ENCODE results near the gene UNC13A.

Gene UNC13A

DNA sequence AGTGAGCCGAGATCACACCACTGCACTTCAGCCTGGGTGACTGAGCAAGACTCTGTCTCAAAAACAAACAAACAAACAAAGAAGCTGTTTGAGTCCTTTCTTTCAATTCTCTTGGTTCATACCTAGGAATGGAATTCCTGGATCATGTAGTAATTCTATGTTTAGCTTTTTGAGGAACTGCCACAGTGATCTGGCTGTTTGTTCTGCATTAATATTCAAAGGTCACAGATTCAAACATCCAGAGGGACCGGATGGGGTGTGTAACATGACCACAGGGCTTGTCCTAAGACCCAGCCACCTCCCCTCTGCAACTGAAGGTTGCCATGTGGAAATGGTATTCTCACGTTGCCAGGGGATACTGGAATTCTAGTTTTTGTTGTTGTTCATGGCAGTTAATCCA lies 122.5 kb downstream of the UNC13A start:
- no peak for DNase-seq (ENCODE audit: low read depth, low spot score)
- H3K27me3 ChIP-seq (ENCODE audit: insufficient read depth, insufficient read length): no peaks in the 10 kb centered on the region
- H3K4me3 ChIP-seq (ENCODE audit: insufficient read length, low read depth): no peak overlapping the region
- no peak overlapping the region for H3K9ac ChIP-seq (ENCODE audit: insufficient read length, low read depth)
- H3K9me3 ChIP-seq (ENCODE audit: insufficient read depth, low read length): no peaks in the 10 kb centered on the region
- TF ChIP-seq SUZ12 (IDR thresholded peaks at IDR 0.05; ENCODE audit: extremely low read depth, insufficient read depth, insufficient read length) (no peak), ZNF274 (IDR thresholded peaks at IDR 0.05; ENCODE audit: low read depth, low read length) (no peak), YY1 (IDR thresholded peaks at IDR 0.05; ENCODE audit: insufficient read depth, insufficient read length) (no peak)
- H3K36me3 ChIP-seq (ENCODE audit: insufficient read depth, insufficient read length, low read length): peaks cover 82% of the 10 kb centered on the region
- no peaks in the 10 kb centered on the region for H3K4me1 ChIP-seq (ENCODE audit: insufficient read depth, insufficient read length)

DNA sequence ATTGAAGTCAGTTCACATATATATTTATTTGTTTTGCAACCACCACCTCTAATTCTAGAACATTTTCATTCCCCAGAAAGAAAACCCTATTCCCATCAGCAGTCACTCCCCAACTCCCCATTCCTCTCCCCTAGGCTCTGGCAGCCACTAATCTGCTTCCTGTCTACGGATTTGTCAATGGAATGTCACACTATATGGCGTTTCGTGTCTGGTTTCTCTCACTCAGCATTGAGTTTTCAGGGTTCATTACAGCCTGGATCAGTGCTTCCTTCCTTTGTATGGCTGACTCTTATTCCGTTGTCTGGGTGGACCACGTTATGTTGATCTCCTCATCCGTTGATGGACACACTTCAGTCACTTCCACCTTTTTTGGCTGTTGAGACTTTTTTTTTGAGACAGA lies 123.4 kb downstream of the UNC13A start:
- no peak overlapping the region for H3K9ac ChIP-seq (ENCODE audit: insufficient read length, low read depth)
- DNase-seq (ENCODE audit: low read depth, low spot score): no peak
- no peaks in the 10 kb centered on the region for H3K27me3 ChIP-seq (ENCODE audit: insufficient read depth, insufficient read length)
- no peaks in the 10 kb centered on the region for H3K9me3 ChIP-seq (ENCODE audit: insufficient read depth, low read length)
- H3K4me1 ChIP-seq (ENCODE audit: insufficient read depth, insufficient read length): peaks cover 3% of the 10 kb centered on the region
- TF ChIP-seq SUZ12 (IDR thresholded peaks at IDR 0.05; ENCODE audit: extremely low read depth, insufficient read depth, insufficient read length) (no peak), ZNF274 (IDR thresholded peaks at IDR 0.05; ENCODE audit: low read depth, low read length) (no peak), YY1 (IDR thresholded peaks at IDR 0.05; ENCODE audit: insufficient read depth, insufficient read length) (no peak)
- no peak overlapping the region for H3K4me3 ChIP-seq (ENCODE audit: insufficient read length, low read depth)
- peaks cover 84% of the 10 kb centered on the region for H3K36me3 ChIP-seq (ENCODE audit: insufficient read depth, insufficient read length, low read length)

- no peaks in the 10 kb centered on the region for H3K27me3 ChIP-seq (ENCODE audit: insufficient read depth, insufficient read length)
- no peak for DNase-seq (ENCODE audit: low read depth, low spot score)
- no peak overlapping the region for H3K9ac ChIP-seq (ENCODE audit: insufficient read length, low read depth)
- no peaks in the 10 kb centered on the region for H3K9me3 ChIP-seq (ENCODE audit: insufficient read depth, low read length)
- no peak overlapping the region for H3K4me3 ChIP-seq (ENCODE audit: insufficient read length, low read depth)
- peaks cover 10% of the 10 kb centered on the region for H3K4me1 ChIP-seq (ENCODE audit: insufficient read depth, insufficient read length)
- TF ChIP-seq YY1 (IDR thresholded peaks at IDR 0.05; ENCODE audit: insufficient read depth, insufficient read length): no peak
- TF ChIP-seq ZNF274 (IDR thresholded peaks at IDR 0.05; ENCODE audit: low read depth, low read length): no peak
- peaks cover 79% of the 10 kb centered on the region for H3K36me3 ChIP-seq (ENCODE audit: insufficient read depth, insufficient read length, low read length)
Observed at GRCh38 chr19:17562561-17562960, 125.6 kb downstream of the UNC13A start.

GRCh38 chr19:17562097-17562496 lies 126.1 kb downstream of the UNC13A start:
- peaks cover 10% of the 10 kb centered on the region for H3K4me1 ChIP-seq (ENCODE audit: insufficient read depth, insufficient read length)
- DNase-seq (ENCODE audit: low read depth, low spot score): no peak
- TF ChIP-seq YY1 (IDR thresholded peaks at IDR 0.05; ENCODE audit: insufficient read depth, insufficient read length): no peak
- TF ChIP-seq SUZ12 (IDR thresholded peaks at IDR 0.05; ENCODE audit: extremely low read depth, insufficient read depth, insufficient read length): no peak
- TF ChIP-seq ZNF274 (IDR thresholded peaks at IDR 0.05; ENCODE audit: low read depth, low read length): no peak
- peaks cover 77% of the 10 kb centered on the region for H3K36me3 ChIP-seq (ENCODE audit: insufficient read depth, insufficient read length, low read length)
- no peaks in the 10 kb centered on the region for H3K27me3 ChIP-seq (ENCODE audit: insufficient read depth, insufficient read length)
- H3K4me3 ChIP-seq (ENCODE audit: insufficient read length, low read depth): no peak overlapping the region
- H3K9ac ChIP-seq (ENCODE audit: insufficient read length, low read depth): no peak overlapping the region
- no peaks in the 10 kb centered on the region for H3K9me3 ChIP-seq (ENCODE audit: insufficient read depth, low read length)

DNA sequence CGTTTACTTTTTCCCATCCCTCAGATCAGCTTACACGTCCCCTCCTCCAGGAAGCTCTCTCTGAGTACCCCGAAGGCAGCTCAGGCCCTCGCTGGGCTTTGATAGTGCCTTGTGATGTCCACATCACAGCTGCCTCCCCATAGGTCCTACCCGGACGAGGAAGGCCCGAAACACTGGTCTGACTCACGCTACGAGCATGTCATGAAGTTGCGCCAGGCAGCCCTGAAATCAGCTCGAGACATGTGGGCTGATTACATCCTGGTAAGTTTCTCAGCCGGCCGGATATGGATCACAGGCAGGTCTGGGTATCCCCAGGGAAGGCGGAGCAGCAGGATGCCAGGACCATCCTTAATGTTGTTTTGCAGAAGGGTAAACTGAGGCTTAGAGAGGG lies 128.0 kb downstream of the UNC13A start:
- Histone ChIP-seq H3K4me3 (ENCODE audit: insufficient read length, low read depth) (no peak overlapping the region), H3K9me3 (ENCODE audit: insufficient read depth, low read length) (no peaks in the 10 kb centered on the region), H3K36me3 (ENCODE audit: insufficient read depth, insufficient read length, low read length) (peaks cover 63% of the 10 kb centered on the region), H3K9ac (ENCODE audit: insufficient read length, low read depth) (no peak overlapping the region), H3K4me1 (ENCODE audit: insufficient read depth, insufficient read length) (peaks cover 10% of the 10 kb centered on the region), H3K27me3 (ENCODE audit: insufficient read depth, insufficient read length) (no peaks in the 10 kb centered on the region)
- DNase-seq (ENCODE audit: low read depth, low spot score): no peak
- TF ChIP-seq SUZ12 (IDR thresholded peaks at IDR 0.05; ENCODE audit: extremely low read depth, insufficient read depth, insufficient read length): no peak
- no peak for TF ChIP-seq YY1 (IDR thresholded peaks at IDR 0.05; ENCODE audit: insufficient read depth, insufficient read length)
- TF ChIP-seq ZNF274 (IDR thresholded peaks at IDR 0.05; ENCODE audit: low read depth, low read length): no peak

GRCh38 chr19:17557466-17557865 lies 130.7 kb downstream of the UNC13A start:
- Histone ChIP-seq H3K9ac (ENCODE audit: insufficient read length, low read depth) (no peak overlapping the region), H3K4me1 (ENCODE audit: insufficient read depth, insufficient read length) (peaks cover 10% of the 10 kb centered on the region), H3K4me3 (ENCODE audit: insufficient read length, low read depth) (no peak overlapping the region), H3K9me3 (ENCODE audit: insufficient read depth, low read length) (no peaks in the 10 kb centered on the region), H3K27me3 (ENCODE audit: insufficient read depth, insufficient read length) (no peaks in the 10 kb centered on the region), H3K36me3 (ENCODE audit: insufficient read depth, insufficient read length, low read length) (peaks cover 44% of the 10 kb centered on the region)
- DNase-seq (ENCODE audit: low read depth, low spot score): no peak
- TF ChIP-seq ZNF274 (IDR thresholded peaks at IDR 0.05; ENCODE audit: low read depth, low read length) (no peak), SUZ12 (IDR thresholded peaks at IDR 0.05; ENCODE audit: extremely low read depth, insufficient read depth, insufficient read length) (no peak), YY1 (IDR thresholded peaks at IDR 0.05; ENCODE audit: insufficient read depth, insufficient read length) (no peak)

DNA sequence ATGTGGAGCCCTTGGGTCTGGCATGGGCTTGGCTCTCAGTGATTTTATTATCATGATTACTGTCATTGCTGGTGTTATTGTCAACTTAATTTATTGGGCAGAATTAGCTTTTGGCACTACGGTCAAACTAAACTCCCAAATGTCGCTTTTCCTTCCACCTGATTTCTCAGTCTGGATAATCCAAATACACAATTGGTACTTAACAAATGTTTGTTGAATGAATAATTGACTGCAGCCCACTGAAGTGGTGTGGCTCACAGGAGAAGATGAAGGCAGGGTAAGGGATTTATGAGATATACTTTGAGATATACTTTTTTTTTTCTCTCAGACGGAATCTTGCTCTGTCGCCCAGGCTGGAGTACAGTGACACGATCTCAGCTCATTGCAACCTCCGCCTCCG lies 131.2 kb downstream of the UNC13A start:
- TF ChIP-seq ZNF274 (IDR thresholded peaks at IDR 0.05; ENCODE audit: low read depth, low read length) (no peak), YY1 (IDR thresholded peaks at IDR 0.05; ENCODE audit: insufficient read depth, insufficient read length) (no peak), SUZ12 (IDR thresholded peaks at IDR 0.05; ENCODE audit: extremely low read depth, insufficient read depth, insufficient read length) (no peak)
- peaks cover 10% of the 10 kb centered on the region for H3K4me1 ChIP-seq (ENCODE audit: insufficient read depth, insufficient read length)
- H3K36me3 ChIP-seq (ENCODE audit: insufficient read depth, insufficient read length, low read length): peaks cover 39% of the 10 kb centered on the region
- DNase-seq (ENCODE audit: low read depth, low spot score): no peak
- H3K27me3 ChIP-seq (ENCODE audit: insufficient read depth, insufficient read length): no peaks in the 10 kb centered on the region
- no peak overlapping the region for H3K9ac ChIP-seq (ENCODE audit: insufficient read length, low read depth)
- H3K9me3 ChIP-seq (ENCODE audit: insufficient read depth, low read length): no peaks in the 10 kb centered on the region
- H3K4me3 ChIP-seq (ENCODE audit: insufficient read length, low read depth): no peak overlapping the region
